HS-5 (cell line): Measurements from ENCODE around the gene SMC6.

Experiments
- DNase-seq: peaks from one replicate; pipeline ENCODE4 v3.0.0-alpha.2; 2012; ENCODE audit warnings: low read depth

The SMC6 gene

GRCh38 chr2:17649026-17649425 lies 104.6 kb downstream of the SMC6 start:
- DNase-seq = no peak

GRCh38 chr2:17648581-17648980 lies 105.0 kb downstream of the SMC6 start:
- no peak for DNase-seq

- no peak for DNase-seq
Measured at GRCh38 chr2:17646838-17647701, 106.5 kb downstream of the SMC6 start.

GRCh38 chr2:17646081-17646554 lies 107.5 kb downstream of the SMC6 start:
- peak; percentile 74 for DNase-seq

GRCh38 chr2:17644997-17645720 lies 108.5 kb downstream of the SMC6 start:
- DNase-seq = no peak

- peak; percentile 86 for DNase-seq
Measured at GRCh38 chr2:17643031-17643615, 110.5 kb downstream of the SMC6 start.

- no peak for DNase-seq
Measured at GRCh38 chr2:17640406-17640805, 113.2 kb downstream of the SMC6 start.

GRCh38 chr2:17638196-17638743 lies 115.3 kb downstream of the SMC6 start:
- DNase-seq = no peak

- DNase-seq = no peak
Measured at GRCh38 chr2:17637131-17637906, 116.3 kb downstream of the SMC6 start.

- DNase-seq = no peak
Measured at GRCh38 chr2:17636257-17636656, 117.4 kb downstream of the SMC6 start.

- no peak for DNase-seq
Measured at GRCh38 chr2:17634997-17635396, 118.6 kb downstream of the SMC6 start.

GRCh38 chr2:17630089-17630488 lies 123.5 kb downstream of the SMC6 start:
- DNase-seq = no peak

- no peak for DNase-seq
Measured at GRCh38 chr2:17628349-17629261, 125.0 kb downstream of the SMC6 start.

- no peak for DNase-seq
Measured at GRCh38 chr2:17627434-17627833, 126.2 kb downstream of the SMC6 start.

- no peak for DNase-seq
Measured at GRCh38 chr2:17626986-17627385, 126.6 kb downstream of the SMC6 start.

- DNase-seq = no peak
Measured at GRCh38 chr2:17625446-17625845, 128.2 kb downstream of the SMC6 start.

- no peak for DNase-seq
Measured at GRCh38 chr2:17621781-17622180, 131.8 kb downstream of the SMC6 start.

GRCh38 chr2:17620841-17621240 lies 132.8 kb downstream of the SMC6 start:
- peak; percentile 30 for DNase-seq

- DNase-seq = no peak
Measured at GRCh38 chr2:17620280-17620679, 133.3 kb downstream of the SMC6 start.

- DNase-seq = no peak
Measured at GRCh38 chr2:17617955-17618354, 135.7 kb downstream of the SMC6 start.

- no peak for DNase-seq
Measured at GRCh38 chr2:17617516-17617915, 136.1 kb downstream of the SMC6 start.
